ENCODE results near the gene BNC2. TPM values are rescaled to one million over a fixed set of nuclear protein-coding genes. Genes with fewer than 3 reads are reported as not detected.

Gene BNC2
- total RNA-seq, 4 donors from 2014 or later, result 20.5 to 55.4 (median 26.2) TPM

GRCh38 chr9:16773617-16774016 is 96.9 kb downstream of the BNC2 start:
- Histone ChIP-seq H3K9me3 (no peaks in the 10 kb centered on the region), H3K36me3 (no peaks in the 10 kb centered on the region), H3K27ac (no peak overlapping the region), H3K4me3 (no peak overlapping the region), H3K4me1 (no peaks in the 10 kb centered on the region), H3K27me3 (no peaks in the 10 kb centered on the region)
- in situ Hi-C loops (cut with MboI; ENCODE audit: low pct_ligation_motif_present in 1 of 4, low pct_unique_long_range_greater_than_20kb in 1 of 4, low sequenced_read_pairs in 3 of 4), result no loop called here
- 88 to 89% methylated on average over 5 of the region's 5 CpGs for WGBS, 2 donors (ENCODE audit: low coverage in 1 of 2)
- TF ChIP-seq CTCF (IDR thresholded peaks at IDR 0.05) (no peak), POLR2AphosphoS5 (IDR thresholded peaks at IDR 0.05) (no peak), EP300 (IDR thresholded peaks at IDR 0.05; ENCODE audit: low read depth) (no peak), POLR2A (IDR thresholded peaks at IDR 0.05) (no peak)
- intact Hi-C loops (cut with DNase I; ENCODE audit: low total_unique reads), result no loop called here
- DNase-seq, result no peak

GRCh38 chr9:16773116-16773515 is 97.4 kb downstream of the BNC2 start:
- Histone ChIP-seq H3K27me3 (no peaks in the 10 kb centered on the region), H3K4me1 (no peaks in the 10 kb centered on the region), H3K9me3 (no peaks in the 10 kb centered on the region), H3K4me3 (no peak overlapping the region), H3K36me3 (no peaks in the 10 kb centered on the region), H3K27ac (no peak overlapping the region)
- no peak for DNase-seq
- intact Hi-C loops (cut with DNase I; ENCODE audit: low total_unique reads), result no loop called here
- in situ Hi-C loops (cut with MboI; ENCODE audit: low pct_ligation_motif_present in 1 of 4, low pct_unique_long_range_greater_than_20kb in 1 of 4, low sequenced_read_pairs in 3 of 4), result no loop called here
- TF ChIP-seq POLR2A (IDR thresholded peaks at IDR 0.05), result no peak
- no peak for TF ChIP-seq CTCF (IDR thresholded peaks at IDR 0.05)
- TF ChIP-seq POLR2AphosphoS5 (IDR thresholded peaks at IDR 0.05), result no peak
- no peak for TF ChIP-seq EP300 (IDR thresholded peaks at IDR 0.05; ENCODE audit: low read depth)
- 85 to 87% methylated on average over 3 to 4 of the region's 4 CpGs for WGBS, 2 donors (ENCODE audit: low coverage in 1 of 2)

GRCh38 chr9:16771356-16771755 is 99.1 kb downstream of the BNC2 start:
- no peak overlapping the region for H3K4me3 ChIP-seq
- DNase-seq, result no peak
- H3K27ac ChIP-seq, result no peak overlapping the region
- no peaks in the 10 kb centered on the region for H3K4me1 ChIP-seq
- no peaks in the 10 kb centered on the region for H3K27me3 ChIP-seq
- TF ChIP-seq EP300 (IDR thresholded peaks at IDR 0.05; ENCODE audit: low read depth) (no peak), POLR2AphosphoS5 (IDR thresholded peaks at IDR 0.05) (no peak), CTCF (IDR thresholded peaks at IDR 0.05) (no peak), POLR2A (IDR thresholded peaks at IDR 0.05) (no peak)
- in situ Hi-C loops (cut with MboI; ENCODE audit: low pct_ligation_motif_present in 1 of 4, low pct_unique_long_range_greater_than_20kb in 1 of 4, low sequenced_read_pairs in 3 of 4), result no loop called here
- no peaks in the 10 kb centered on the region for H3K36me3 ChIP-seq
- WGBS, 2 donors (ENCODE audit: low coverage in 1 of 2), result 53 to 67% methylated on average over 1 of the region's 1 CpG
- intact Hi-C loops (cut with DNase I; ENCODE audit: low total_unique reads), result no loop called here
- H3K9me3 ChIP-seq, result no peaks in the 10 kb centered on the region

GRCh38 chr9:16769291-16769690 is 101.2 kb downstream of the BNC2 start:
- H3K36me3 ChIP-seq, result no peaks in the 10 kb centered on the region
- intact Hi-C loops (cut with DNase I; ENCODE audit: low total_unique reads), result no loop called here
- WGBS, 2 donors (ENCODE audit: low coverage in 1 of 2), result 81 to 86% methylated on average over 3 to 5 of the region's 5 CpGs

More at GRCh38 chr9:16769291-16769690, 101.2 kb downstream of the BNC2 start:
- Histone ChIP-seq H3K4me3 (no peak overlapping the region), H3K9me3 (no peaks in the 10 kb centered on the region), H3K27me3 (no peaks in the 10 kb centered on the region), H3K27ac (no peak overlapping the region), H3K4me1 (no peaks in the 10 kb centered on the region)
- no peak for DNase-seq
- in situ Hi-C loops (cut with MboI; ENCODE audit: low pct_ligation_motif_present in 1 of 4, low pct_unique_long_range_greater_than_20kb in 1 of 4, low sequenced_read_pairs in 3 of 4), result no loop called here
- TF ChIP-seq POLR2A (IDR thresholded peaks at IDR 0.05) (no peak), POLR2AphosphoS5 (IDR thresholded peaks at IDR 0.05) (no peak), CTCF (IDR thresholded peaks at IDR 0.05) (no peak), EP300 (IDR thresholded peaks at IDR 0.05; ENCODE audit: low read depth) (no peak)
